ENCODE data around the gene POLD4.

GRCh38 chr11:67349928-67350465 lies 3.3 kb downstream of the POLD4 start:
- TF ChIP-seq TEAD3 (CRISPR knock-in tag; optimal IDR thresholded peaks at IDR 0.05; ENCODE audit: borderline replicate concordance) (no peak), MLX (CRISPR knock-in tag; IDR thresholded peaks at IDR 0.05) (no peak), PRPF4 (IDR thresholded peaks at IDR 0.05; ENCODE audit: low read depth, low read length, poor library complexity, severe bottlenecking) (no peak), ZNF318 (CRISPR knock-in tag; IDR thresholded peaks at IDR 0.05) (no peak), PHF20 (CRISPR knock-in tag; IDR thresholded peaks at IDR 0.05) (no peak), ZBTB40 (IDR thresholded peaks at IDR 0.05) (no peak), ZBTB40 (CRISPR knock-in tag; IDR thresholded peaks at IDR 0.05) (no peak), TCF7L2 (IDR thresholded peaks at IDR 0.05; ENCODE audit: low read depth, low read length) (no peak), ZNF672 (CRISPR knock-in tag; IDR thresholded peaks at IDR 0.05) (no peak), USF2 (IDR thresholded peaks at IDR 0.05; ENCODE audit: low read depth, low read length) (no peak), USF2 (CRISPR knock-in tag; IDR thresholded peaks at IDR 0.05; ENCODE audit: borderline replicate concordance) (no peak), CTCF (CRISPR knock-in tag; IDR thresholded peaks at IDR 0.05) (no peak), SKI (IDR thresholded peaks at IDR 0.05; ENCODE audit: partially characterized antibody) (no peak), HDAC1 (CRISPR knock-in tag; IDR thresholded peaks at IDR 0.05) (no peak), ONECUT2 (CRISPR knock-in tag; IDR thresholded peaks at IDR 0.05) (no peak)
